Mucosa of descending colon (tissue), 3 donors: ENCODE measurements around the gene TMPRSS3. TPM values are rescaled to one million over a fixed set of nuclear protein-coding genes. Genes with fewer than 3 reads are reported as not detected.

Experiments
- ATAC-seq: fragments of 200-7000 bp; cut with Tn5 transposase; one replicate; pipeline ENCODE4 v1.9.1; 2020; ENCODE audit warnings: mild to moderate bottlenecking, moderate library complexity
- DNase-seq, 3 donors: peaks; one replicate each; pipeline ENCODE4 v3.0.0-alpha.2; 2020
- H3K36me3 ChIP-seq: fragments of 200-600 bp; one replicate; pipeline ENCODE4 v1.8.0; 2021; ENCODE audit warnings: low read depth, mild to moderate bottlenecking
- H3K4me1 ChIP-seq: fragments of 200-600 bp; one replicate; pipeline ENCODE4 v1.8.0; 2021; ENCODE audit warnings: low read depth, mild to moderate bottlenecking
- H3K4me3 ChIP-seq: fragments of 200-600 bp; one replicate; pipeline ENCODE4 v1.8.0; 2021; ENCODE audit warnings: mild to moderate bottlenecking
- H3K9me3 ChIP-seq: fragments of 200-600 bp; one replicate; pipeline ENCODE4 v1.8.0; 2021; ENCODE audit warnings: mild to moderate bottlenecking
- CTCF ChIP-seq: fragments of 200-600 bp; IDR thresholded peaks from one replicate; pipeline ENCODE4 v1.8.0; 2022; ENCODE audit warnings: antibody characterized with exemption, mild to moderate bottlenecking
- intact Hi-C, 2 donors: fragments of 100-400 bp; cut with DNase I in 1 of 2; cut with micrococcal nuclease in 1 of 2; formaldehyde crosslinking; loops; one replicate each; pipeline versions ENCODE4 v1.11.0 to v1.11.1; 2022; cut with DNase I, micrococcal nuclease
- total RNA-seq, 3 donors: library from RNA; stranded (reverse); fragmentation: NEBNext Ultra II Directional in 2 of 3; extraction: Animal tissue kit (Norgen Biotek cat#: 25700) in 2 of 3; gene quantifications; one replicate each; pipeline versions ENCODE4 v1.2.1 to v1.2.4, GENCODE V29; 2021 to 2023
- donor health status: DM: no; HTN: no; CAD: no; lungs with moderate emphysema.
- donor health status: DM: no; HTN: no; CAD: no.
- donor health status: DM: no; HTN: yes; CAD: no.

Gene TMPRSS3
- total RNA-seq, 3 donors from 2014 or later, result 0.35 to 0.72 (median 0.69) TPM

- DNase-seq, result peak in 1 of 3 donors; percentile 38
- no peak for TF ChIP-seq CTCF
- H3K4me1 ChIP-seq, result peaks cover 3% of the 10 kb centered on the region
- no peak for ATAC-seq
- no peak overlapping the region for H3K4me3 ChIP-seq
- no peaks in the 10 kb centered on the region for H3K36me3 ChIP-seq
- peaks cover 4% of the 10 kb centered on the region for H3K9me3 ChIP-seq
- intact Hi-C loops, result no loop called here
These were observed 35.3 kb upstream of the TMPRSS3 start for GRCh38 chr21:42431196-42431595.

GRCh38 chr21:42430521-42430920 is 34.7 kb upstream of the TMPRSS3 start:
- Histone ChIP-seq H3K9me3 (peaks cover 4% of the 10 kb centered on the region), H3K4me3 (no peak overlapping the region), H3K36me3 (no peaks in the 10 kb centered on the region), H3K4me1 (peaks cover 3% of the 10 kb centered on the region)
- DNase-seq (peak in 1 of 3 donors; percentile 31), ATAC-seq (no peak)
- TF ChIP-seq CTCF, result no peak
- intact Hi-C loops, result no loop called here

- TF ChIP-seq CTCF, result no peak
- Histone ChIP-seq H3K4me3 (no peak overlapping the region), H3K4me1 (peaks cover 3% of the 10 kb centered on the region), H3K36me3 (no peaks in the 10 kb centered on the region), H3K9me3 (no peaks in the 10 kb centered on the region)
- DNase-seq (peak in 1 of 3 donors; percentile 27), ATAC-seq (no peak)
- intact Hi-C loops, result no loop called here
These were observed 34.0 kb upstream of the TMPRSS3 start for GRCh38 chr21:42429856-42430255.

- no peak for TF ChIP-seq CTCF
- DNase-seq (no peak), ATAC-seq (no peak)
- intact Hi-C loops, result no loop called here
- no peak overlapping the region for H3K4me3 ChIP-seq
- H3K9me3 ChIP-seq, result no peaks in the 10 kb centered on the region
- H3K36me3 ChIP-seq, result no peaks in the 10 kb centered on the region
- H3K4me1 ChIP-seq, result peaks cover 3% of the 10 kb centered on the region
These were observed 33.2 kb upstream of the TMPRSS3 start for GRCh38 chr21:42429021-42429420.

- Histone ChIP-seq H3K36me3 (no peaks in the 10 kb centered on the region), H3K9me3 (no peaks in the 10 kb centered on the region), H3K4me1 (peaks cover 3% of the 10 kb centered on the region), H3K4me3 (no peak overlapping the region)
- intact Hi-C loops, result no loop called here
- no peak for TF ChIP-seq CTCF
- ATAC-seq, result no peak
- DNase-seq, result no peak
These were observed 32.1 kb upstream of the TMPRSS3 start for GRCh38 chr21:42427809-42428419.
